H9 (cell line): ENCODE results near the gene IL9. TPM values are rescaled to one million over a fixed set of nuclear protein-coding genes. Genes with fewer than 3 reads are reported as not detected.

Experiments used
- DNase-seq: peaks from one replicate; pipeline ENCODE4 v3.0.0-alpha.2; 2017
- H2AFZ ChIP-seq: one replicate; pipeline ENCODE4 v1.6.1; 2013; ENCODE audit warnings: mild to moderate bottlenecking, low read length, control low read depth, moderate library complexity
- H2AK5ac ChIP-seq: 2 replicates; pipeline ENCODE4 v1.6.1; 2013; ENCODE audit warnings: low read length, control low read depth, mixed read lengths; ENCODE audit not compliant: insufficient read length
- H2BK120ac ChIP-seq: one replicate; pipeline ENCODE4 v1.6.1; 2013; ENCODE audit warnings: low read depth, mild to moderate bottlenecking, low read length, control low read depth, inconsistent platforms; ENCODE audit not compliant: poor library complexity, severe bottlenecking
- H2BK12ac ChIP-seq: 2 replicates; pipeline ENCODE4 v1.6.1; 2013; ENCODE audit warnings: low read length, control low read depth, mixed read lengths, low read depth; ENCODE audit not compliant: insufficient read length
- H2BK15ac ChIP-seq: 2 replicates; pipeline ENCODE4 v1.6.1; 2013; ENCODE audit warnings: low read depth, low read length, control low read depth
- H2BK20ac ChIP-seq: one replicate; pipeline ENCODE4 v1.6.1; 2013; ENCODE audit warnings: low read depth, mild to moderate bottlenecking, low read length, control low read depth, inconsistent platforms; ENCODE audit not compliant: poor library complexity, severe bottlenecking
- H2BK5ac ChIP-seq: 2 replicates; pipeline ENCODE4 v1.6.1; 2013; ENCODE audit warnings: low read length, control low read depth, mixed read lengths; ENCODE audit not compliant: insufficient read length
- H3K14ac ChIP-seq: 2 replicates; pipeline ENCODE4 v1.6.1; 2013; ENCODE audit warnings: low read length, control low read depth; ENCODE audit not compliant: insufficient read depth
- H3K18ac ChIP-seq: 2 replicates; pipeline ENCODE4 v1.6.1; 2013; ENCODE audit warnings: low read depth, mild to moderate bottlenecking, mixed read lengths, low read length, control low read depth; ENCODE audit not compliant: insufficient read length
- H3K23ac ChIP-seq: 2 replicates; pipeline ENCODE4 v1.6.1; 2013; ENCODE audit warnings: low read length, control low read depth, mixed read lengths, low read depth; ENCODE audit not compliant: insufficient read length
- H3K23me2 ChIP-seq: 2 replicates; pipeline ENCODE4 v1.6.1; 2013; ENCODE audit warnings: low read depth, mild to moderate bottlenecking, mixed read lengths, low read length, control low read depth; ENCODE audit not compliant: insufficient read length, poor library complexity, severe bottlenecking
- H3K27ac ChIP-seq: 2 replicates; pipeline ENCODE4 v1.5.1; 2013; ENCODE audit warnings: low read length, control low read depth, mixed read lengths, low read depth; ENCODE audit not compliant: insufficient read length
- H3K27me3 ChIP-seq: 2 replicates; pipeline ENCODE4 v1.6.1; 2013; ENCODE audit warnings: low read length, control low read depth, inconsistent platforms; ENCODE audit not compliant: insufficient read depth
- H3K4ac ChIP-seq: 2 replicates; pipeline ENCODE4 v1.6.1; 2013; ENCODE audit warnings: low read depth, mild to moderate bottlenecking, control low read depth, inconsistent platforms, low read length, moderate library complexity
- H3K4me1 ChIP-seq: 2 replicates; pipeline ENCODE4 v1.6.1; 2013; ENCODE audit warnings: low read length, control low read depth, inconsistent platforms; ENCODE audit not compliant: insufficient read depth
- H3K4me2 ChIP-seq: 2 replicates; pipeline ENCODE4 v1.6.1; 2013; ENCODE audit warnings: low read length, control low read depth, mixed read lengths; ENCODE audit not compliant: insufficient read length, insufficient read depth
- H3K56ac ChIP-seq: 2 replicates; pipeline ENCODE4 v1.6.1; 2013; ENCODE audit warnings: low read depth, mild to moderate bottlenecking, mixed read lengths, low read length, control low read depth; ENCODE audit not compliant: insufficient read length
- H3K79me1 ChIP-seq: 2 replicates; pipeline ENCODE4 v1.6.1; 2013; ENCODE audit warnings: low read depth, mild to moderate bottlenecking, moderate library complexity, low read length, control low read depth, inconsistent platforms; ENCODE audit not compliant: insufficient read depth, poor library complexity, severe bottlenecking
- H3K79me2 ChIP-seq: 2 replicates; pipeline ENCODE4 v1.6.1; 2013; ENCODE audit warnings: low read length, control low read depth, inconsistent platforms; ENCODE audit not compliant: insufficient read depth
- H3K9ac ChIP-seq: 2 replicates; pipeline ENCODE4 v1.6.1; 2013; ENCODE audit warnings: low read length, control low read depth, mixed read lengths; ENCODE audit not compliant: insufficient read length; ENCODE audit errors: extremely low read depth
- H3K9me3 ChIP-seq: one replicate; pipeline ENCODE4 v1.6.1; 2013; ENCODE audit warnings: low read depth, low read length, inconsistent platforms; ENCODE audit not compliant: control insufficient read depth
- H3T11ph ChIP-seq: one replicate; pipeline ENCODE4 v1.6.1; 2013; ENCODE audit warnings: mild to moderate bottlenecking, low read length, control low read depth, inconsistent platforms
- H4K20me1 ChIP-seq: one replicate; pipeline ENCODE4 v1.6.1; 2013; ENCODE audit not compliant: control insufficient read depth, insufficient read length, insufficient read depth
- H4K5ac ChIP-seq: 2 replicates; pipeline ENCODE4 v1.6.1; 2013; ENCODE audit warnings: low read depth, mild to moderate bottlenecking, mixed read lengths, low read length, control low read depth; ENCODE audit not compliant: insufficient read length
- H4K8ac ChIP-seq: replicated peaks from 2 replicates; pipeline ENCODE4 v1.6.1; 2013; ENCODE audit warnings: low read length, control low read depth, mixed read lengths, low read depth; ENCODE audit not compliant: insufficient read length
- H4K91ac ChIP-seq: 2 replicates; pipeline ENCODE4 v1.6.1; 2013; ENCODE audit warnings: low read depth, mild to moderate bottlenecking, moderate library complexity, mixed read lengths, low read length, control low read depth; ENCODE audit not compliant: insufficient read length
- H3K27ac Mint-ChIP-seq, 3 experiments: 2 replicates in 2 of 3; 3 replicates in 1 of 3; pipeline ENCODE4 v1.8.0; 2020 to 2021; ENCODE audit warnings: mixed read lengths in 3 of 3, mild to moderate bottlenecking in 1 of 3, moderate library complexity in 1 of 3
- H3K27me3 Mint-ChIP-seq: 2 replicates; pipeline ENCODE4 v1.8.0; 2021; ENCODE audit warnings: low read depth, mild to moderate bottlenecking, moderate library complexity, mixed read lengths
- H3K36me3 Mint-ChIP-seq, 3 experiments: 2 replicates in 2 of 3; 3 replicates in 1 of 3; pipeline ENCODE4 v1.8.0; 2020 to 2021; ENCODE audit warnings: low read depth in 3 of 3, mixed read lengths in 3 of 3; ENCODE audit not compliant: insufficient read depth in 1 of 3
- H3K4me1 Mint-ChIP-seq, 2 experiments: 2 replicates each; pipeline ENCODE4 v1.8.0; 2020; ENCODE audit warnings: mixed read lengths in 2 of 2
- H3K4me3 Mint-ChIP-seq, 2 experiments: 2 replicates in 1 of 2; 3 replicates in 1 of 2; pipeline ENCODE4 v1.8.0; 2020 to 2021; ENCODE audit warnings: mild to moderate bottlenecking in 2 of 2, mixed read lengths in 2 of 2, moderate library complexity in 1 of 2
- H3K9me3 Mint-ChIP-seq, 2 experiments: 2 replicates in 1 of 2; 3 replicates in 1 of 2; pipeline ENCODE4 v1.8.0; 2020; ENCODE audit warnings: mild to moderate bottlenecking in 2 of 2, mixed read lengths in 2 of 2, moderate library complexity in 1 of 2
- WGBS: extraction: QIAGEN DNeasy Blood & Tissue Kit; methylation state at CpG from one replicate; pipeline ENCODE4 v1.1.7; 2013; ENCODE audit warnings: missing lambda C conversion rate, low lambda C conversion rate, mixed read lengths; ENCODE audit not compliant: insufficient read length; ENCODE audit errors: extremely low coverage; 5-methylcytosine and 5-hydroxymethylcytosine counted together
- total RNA-seq: library from RNA; stranded (reverse); gene quantifications from 2 replicates; pipeline ENCODE4 v1.2.1, GENCODE V29; 2021
- TF ChIP-seq, protein P1 (sequence below): fragments of 200-600 bp; sonication (generic); conservative IDR thresholded peaks from 3 replicates; pipeline ENCODE4 v1.8.0; 2021; ENCODE audit warnings: antibody characterized with exemption, mild to moderate bottlenecking

IL9 gene
- total RNA-seq, 1 experiment from 2014 or later, result not detected

DNA sequence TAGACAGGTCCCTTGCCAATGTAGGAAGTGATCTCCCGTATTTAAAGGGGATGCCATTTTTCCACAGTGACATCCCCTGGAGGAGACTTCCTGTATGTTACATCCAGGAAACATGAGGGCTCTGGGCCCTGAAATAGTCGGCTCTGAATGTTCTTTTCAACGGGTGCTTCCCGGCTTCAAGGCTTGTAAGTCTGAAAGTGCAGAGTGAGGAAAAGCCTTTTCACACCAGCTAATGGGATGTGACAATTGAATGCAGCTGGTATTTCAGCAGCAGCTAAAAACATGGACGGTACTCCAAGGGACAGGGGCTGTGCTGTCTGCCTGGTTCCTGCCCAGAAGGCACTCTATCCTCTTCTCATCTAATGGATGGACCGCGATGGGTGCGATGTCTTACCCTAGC lies 1.4 kb downstream of the IL9 start:
- Mint-ChIP-seq H3K27me3 (peaks cover 45% of the 10 kb centered on the region), H3K27ac (no peak overlapping the region), H3K9me3 (no peaks in the 10 kb centered on the region), H3K4me1 (peaks cover 0 to 2% of the 10 kb centered on the region in 2 experiments; a peak in 1 of 4 replicates), H3K4me3 (no peak overlapping the region), H3K36me3 (no peaks in the 10 kb centered on the region)
- Histone ChIP-seq H3K18ac (no peak overlapping the region), H2AK5ac (no peak overlapping the region), H3K27me3 (no peaks in the 10 kb centered on the region), H4K8ac (no peak overlapping the region), H3K23ac (no peak overlapping the region), H3K23me2 (no peaks in the 10 kb centered on the region), H3K56ac (no peak overlapping the region), H2BK5ac (no peak overlapping the region), H4K5ac (no peak overlapping the region), H3K14ac (no peak overlapping the region), H3K4ac (no peak overlapping the region), H3K4me2 (no peak overlapping the region), H2BK12ac (no peak overlapping the region), H4K91ac (no peak overlapping the region), H3K9me3 (no peaks in the 10 kb centered on the region), H2AFZ (no peak overlapping the region), H3K79me2 (no peaks in the 10 kb centered on the region), H3K79me1 (no peaks in the 10 kb centered on the region), H4K20me1 (no peaks in the 10 kb centered on the region), H3K4me1 (no peaks in the 10 kb centered on the region), H3T11ph (no peak overlapping the region), H3K9ac (no peak overlapping the region), H2BK120ac (no peak overlapping the region), H2BK15ac (no peak overlapping the region), H3K27ac (no peak overlapping the region), H2BK20ac (no peak overlapping the region)
- DNase-seq, result no peak
- WGBS, result no CpG with 5 or more reads among the region's 8 CpGs
- TF ChIP-seq, protein P1, sequence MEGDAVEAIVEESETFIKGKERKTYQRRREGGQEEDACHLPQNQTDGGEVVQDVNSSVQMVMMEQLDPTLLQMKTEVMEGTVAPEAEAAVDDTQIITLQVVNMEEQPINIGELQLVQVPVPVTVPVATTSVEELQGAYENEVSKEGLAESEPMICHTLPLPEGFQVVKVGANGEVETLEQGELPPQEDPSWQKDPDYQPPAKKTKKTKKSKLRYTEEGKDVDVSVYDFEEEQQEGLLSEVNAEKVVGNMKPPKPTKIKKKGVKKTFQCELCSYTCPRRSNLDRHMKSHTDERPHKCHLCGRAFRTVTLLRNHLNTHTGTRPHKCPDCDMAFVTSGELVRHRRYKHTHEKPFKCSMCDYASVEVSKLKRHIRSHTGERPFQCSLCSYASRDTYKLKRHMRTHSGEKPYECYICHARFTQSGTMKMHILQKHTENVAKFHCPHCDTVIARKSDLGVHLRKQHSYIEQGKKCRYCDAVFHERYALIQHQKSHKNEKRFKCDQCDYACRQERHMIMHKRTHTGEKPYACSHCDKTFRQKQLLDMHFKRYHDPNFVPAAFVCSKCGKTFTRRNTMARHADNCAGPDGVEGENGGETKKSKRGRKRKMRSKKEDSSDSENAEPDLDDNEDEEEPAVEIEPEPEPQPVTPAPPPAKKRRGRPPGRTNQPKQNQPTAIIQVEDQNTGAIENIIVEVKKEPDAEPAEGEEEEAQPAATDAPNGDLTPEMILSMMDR, result no peak
